Islet precursor cell (in vitro differentiated cells): ENCODE results near the gene NUDT5.
"Not testable (repeated sequence)": the region's sequence is repeated elsewhere in the genome, so short reads cannot be mapped to it uniquely, and the experiment has no call there.

Source experiments
- DNase-seq: peaks from one replicate; pipeline ENCODE4 v3.0.0-alpha.2; 2018

The NUDT5 gene

DNA sequence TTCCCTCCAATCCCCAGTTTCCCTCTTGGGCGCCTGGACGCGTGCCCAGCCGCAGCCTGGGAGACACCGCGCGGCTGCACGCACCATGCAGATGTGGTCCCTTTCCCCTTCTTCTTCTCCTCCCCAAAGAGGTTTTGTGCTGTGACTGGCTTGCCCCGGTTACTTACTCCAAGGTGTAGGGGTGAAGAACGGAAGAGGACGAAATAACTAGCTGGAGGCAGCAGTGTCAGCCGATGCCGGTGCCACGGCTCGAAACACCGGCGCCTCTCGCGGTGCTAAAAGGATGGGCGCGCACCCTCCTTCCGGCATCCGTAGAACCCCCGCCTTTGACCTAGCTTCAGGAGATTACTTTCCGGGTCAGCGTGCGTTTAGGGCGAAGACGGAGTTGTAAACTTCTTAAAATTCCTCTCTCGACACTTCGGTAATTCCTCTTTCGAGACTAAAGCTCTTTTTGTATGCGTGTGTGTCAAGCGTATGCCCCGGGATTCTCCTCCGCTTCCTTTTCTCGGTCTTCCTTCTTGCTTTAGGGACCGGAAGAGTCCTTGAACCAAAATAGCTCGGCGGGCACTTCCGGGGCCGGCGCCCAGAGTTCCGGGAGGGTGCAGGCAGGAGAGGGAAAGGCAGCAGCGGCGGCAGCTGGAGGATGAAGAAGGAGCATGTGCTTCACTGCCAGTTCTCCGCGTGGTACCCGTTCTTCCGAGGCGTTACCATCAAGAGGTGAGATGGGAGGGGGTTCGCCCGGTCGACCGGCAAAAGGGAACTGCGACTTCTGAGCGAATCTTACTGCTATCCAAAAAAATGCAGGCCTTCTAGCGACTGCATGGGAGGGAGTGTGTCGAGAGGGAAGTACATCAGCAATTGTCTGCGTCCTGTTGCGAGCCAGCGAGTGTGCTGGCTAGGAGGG lies at the start of gene NUDT5, which contains the start of gene CDC123:
NUDT5 (minus strand) TSS at position 289 of the 904 bp plus-strand sequence. CDS start 9,600 bp downstream, outside the sequence.
CDC123 (plus strand) TSS at position 586 of the 904 bp plus-strand sequence; CDS start at position 644, 58 bp downstream.
- DNase-seq, result peak; percentile 94

DNA sequence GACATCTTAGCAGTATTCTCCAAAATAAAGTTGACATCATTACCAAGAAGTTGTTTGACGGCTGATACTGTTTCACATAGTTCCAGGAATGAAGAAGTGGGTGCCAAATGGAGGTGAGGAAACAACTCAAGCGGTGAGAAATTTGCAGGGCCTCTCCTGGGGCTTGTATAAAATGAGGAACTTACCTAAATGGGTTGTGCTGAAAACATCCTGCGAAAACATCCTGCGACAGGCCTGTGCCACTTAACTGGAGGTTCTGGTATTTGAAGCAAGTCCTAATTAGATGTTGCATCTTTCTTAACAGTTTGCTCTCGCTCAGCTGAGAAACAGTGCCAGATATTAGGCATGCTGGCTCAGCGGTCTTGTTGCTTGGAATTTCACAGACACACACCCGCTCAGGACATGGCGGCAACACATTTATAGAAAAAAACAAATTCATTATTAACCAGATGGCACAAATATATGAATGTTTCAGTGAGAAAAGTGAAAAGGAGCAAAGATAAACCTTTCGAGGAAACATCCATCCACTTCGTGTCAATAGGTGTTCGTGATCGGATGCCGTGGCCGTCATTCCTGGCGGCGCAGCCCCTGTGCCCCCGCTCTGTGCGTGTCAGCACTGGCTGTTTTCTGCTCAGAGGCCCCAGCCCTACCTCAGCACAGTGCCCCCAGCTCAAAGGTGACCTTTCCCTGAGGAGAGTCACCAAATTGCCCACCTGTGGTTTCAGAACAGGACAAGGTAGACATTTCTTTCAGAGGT lies 48.4 kb upstream of the NUDT5 start:
- no peak for DNase-seq

DNA sequence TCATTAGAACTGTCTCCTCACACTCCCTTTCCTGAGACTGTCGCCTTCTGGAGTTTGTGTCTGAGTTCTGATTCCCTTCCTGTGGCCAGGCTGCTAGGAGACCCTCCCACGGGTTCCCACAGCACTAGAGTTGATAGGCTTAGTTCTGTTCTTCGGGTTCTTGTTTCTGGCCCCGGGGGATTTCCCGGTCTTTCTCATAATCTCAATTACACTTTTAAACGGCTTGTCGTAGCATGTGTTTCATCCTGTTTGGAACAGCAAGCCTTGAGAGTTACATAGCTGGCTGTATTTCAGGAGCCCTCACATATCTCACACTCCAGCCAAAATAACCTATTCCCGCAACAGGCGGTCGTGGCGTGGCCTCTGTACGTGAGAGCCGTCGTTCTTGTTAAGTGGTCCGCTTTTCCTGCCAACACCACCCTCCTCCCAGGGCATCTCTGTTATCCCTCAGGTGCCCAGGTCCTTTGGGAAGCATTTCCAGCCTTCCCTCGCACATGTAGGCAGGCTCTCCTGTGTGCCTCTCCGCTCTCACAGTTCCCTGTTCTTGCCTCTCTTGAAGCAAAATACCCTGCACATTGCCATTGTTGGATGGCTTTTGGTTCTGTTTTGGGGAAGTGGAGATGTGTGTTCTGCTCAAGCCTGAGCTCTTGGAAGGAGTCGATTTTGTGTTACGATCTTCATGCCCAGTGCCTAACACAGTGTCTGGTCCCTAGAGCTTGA lies 46.3 kb upstream of the NUDT5 start:
- DNase-seq, result peak; percentile 55

DNA sequence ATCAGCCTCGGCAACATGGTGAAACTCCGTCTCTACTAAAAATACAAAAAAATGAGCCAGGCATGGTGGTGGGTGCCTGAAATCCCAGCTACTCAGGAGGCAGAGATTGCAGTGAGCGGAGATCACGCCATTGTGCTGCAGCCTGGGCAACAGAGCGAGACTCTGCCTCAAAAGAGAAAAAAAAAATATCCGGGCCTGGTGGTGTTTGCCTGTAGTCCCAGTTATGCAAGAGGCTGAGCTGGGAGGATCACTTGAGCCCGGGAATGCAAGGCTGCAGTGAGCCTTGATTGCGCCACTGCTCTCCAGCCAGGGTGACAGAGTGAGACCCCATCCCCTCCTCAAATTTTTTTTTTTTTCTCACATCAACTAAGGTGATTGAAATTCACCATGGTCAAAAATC lies 43.1 kb upstream of the NUDT5 start:
- DNase-seq, result no peak

DNA sequence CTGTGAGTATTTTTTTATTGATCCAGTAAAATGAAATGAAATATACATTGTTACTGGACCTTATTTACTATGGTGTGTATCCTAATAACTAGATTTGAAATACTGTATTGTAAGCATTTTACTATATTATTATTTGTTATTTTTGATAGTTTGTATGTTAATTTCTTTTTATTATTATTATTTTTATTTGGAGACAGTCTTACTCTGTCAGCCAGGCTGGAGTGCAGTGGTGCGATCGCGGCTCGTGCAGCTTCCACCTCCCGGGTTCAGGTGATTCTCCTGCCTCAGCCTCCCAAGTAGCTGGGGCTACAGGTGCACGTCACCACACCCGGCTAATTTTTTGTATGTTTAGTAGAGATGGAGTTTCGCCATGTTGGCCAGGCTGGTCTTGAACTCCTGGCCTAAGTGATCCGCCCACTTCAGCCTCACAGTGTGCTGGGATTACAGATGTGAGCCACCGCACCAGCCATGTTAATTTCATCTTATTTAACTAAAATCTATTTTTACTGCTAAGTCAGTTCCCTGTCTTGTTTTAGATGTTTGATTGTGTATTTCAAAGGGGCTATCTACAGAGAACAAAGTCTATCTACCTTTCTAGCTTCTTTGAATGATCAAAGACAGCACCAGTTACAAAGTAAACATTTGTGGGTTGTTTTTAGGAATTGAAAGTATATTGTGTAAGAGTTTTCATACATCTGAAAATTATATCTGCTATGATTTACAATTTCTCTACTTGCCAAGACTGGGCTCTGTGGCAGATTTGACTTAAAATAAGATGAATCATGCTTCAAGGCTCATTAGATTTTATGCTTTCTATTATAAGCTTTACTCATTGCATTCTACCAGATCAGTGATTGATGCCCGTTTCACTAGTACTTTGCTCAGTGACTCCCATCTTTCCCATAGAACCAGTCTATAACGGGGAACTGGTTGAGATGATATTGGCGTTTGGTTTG lies 41.9 kb upstream of the NUDT5 start:
- no peak for DNase-seq

DNA sequence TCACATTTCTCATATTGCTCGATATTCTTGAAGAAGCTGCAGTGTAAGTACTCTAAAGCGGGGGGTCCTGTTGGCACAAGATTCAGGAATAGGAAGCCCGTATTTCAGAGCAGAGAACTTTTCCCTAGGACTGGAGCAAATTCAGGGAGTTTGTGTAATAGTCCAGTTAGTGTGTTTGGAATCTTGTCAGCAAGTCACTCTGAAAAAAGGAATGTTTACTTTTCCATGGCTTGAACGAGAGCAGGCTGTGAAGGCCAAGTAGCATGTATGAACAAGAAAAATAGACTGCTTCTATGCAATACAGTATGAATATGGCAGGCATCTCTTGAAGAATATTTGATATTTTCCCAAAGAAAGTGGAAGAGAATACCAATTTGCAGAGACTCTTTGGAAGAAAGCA lies 40.1 kb upstream of the NUDT5 start:
- no peak for DNase-seq

DNA sequence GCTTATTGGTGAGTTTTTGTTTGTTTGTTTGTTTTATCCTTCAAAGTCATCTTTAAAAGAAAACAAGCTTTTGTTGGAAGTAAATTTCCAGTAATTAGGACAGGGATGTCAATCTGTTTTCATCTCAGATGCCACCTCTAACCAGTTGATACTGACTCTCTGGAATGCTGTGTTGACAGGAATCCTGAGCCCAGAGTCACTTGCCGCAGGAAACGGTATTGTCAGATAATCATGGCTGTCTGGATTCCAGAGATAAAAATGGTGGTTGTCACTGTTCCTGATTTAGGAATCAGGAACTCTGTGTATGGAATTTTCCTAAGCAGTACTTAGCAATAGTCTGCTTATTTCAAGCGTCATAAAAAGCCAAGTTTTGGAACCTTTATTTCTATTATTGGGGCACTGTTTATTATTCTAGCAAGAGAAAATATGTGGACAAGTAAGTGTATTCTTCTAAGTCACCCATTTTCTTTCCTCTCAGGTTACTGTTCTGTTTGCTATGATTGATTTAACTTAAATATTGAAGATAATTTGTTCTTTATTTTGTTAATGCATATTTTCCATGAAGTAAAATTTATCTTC lies 39.5 kb upstream of the NUDT5 start:
- DNase-seq, result no peak

DNA sequence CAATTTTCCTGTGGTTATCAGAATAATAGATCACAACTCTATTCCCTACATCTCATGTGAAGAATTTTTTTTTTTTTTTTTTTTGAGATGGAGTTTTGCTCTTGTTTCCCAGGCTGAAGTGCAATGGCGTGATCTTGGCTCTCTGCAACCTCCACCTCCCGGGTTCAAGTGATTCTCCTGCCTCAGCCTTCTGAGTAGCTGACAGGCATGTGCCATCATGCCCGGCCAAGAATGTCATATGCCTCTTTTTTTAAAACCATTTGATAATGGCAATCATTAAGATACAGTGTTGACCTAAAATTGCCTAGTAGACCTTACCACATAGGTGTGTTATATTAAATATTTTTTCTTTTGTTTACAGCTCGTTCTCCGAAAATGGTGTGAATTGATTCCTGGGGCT lies 39.0 kb upstream of the NUDT5 start:
- not testable (repeated sequence) for DNase-seq

DNA sequence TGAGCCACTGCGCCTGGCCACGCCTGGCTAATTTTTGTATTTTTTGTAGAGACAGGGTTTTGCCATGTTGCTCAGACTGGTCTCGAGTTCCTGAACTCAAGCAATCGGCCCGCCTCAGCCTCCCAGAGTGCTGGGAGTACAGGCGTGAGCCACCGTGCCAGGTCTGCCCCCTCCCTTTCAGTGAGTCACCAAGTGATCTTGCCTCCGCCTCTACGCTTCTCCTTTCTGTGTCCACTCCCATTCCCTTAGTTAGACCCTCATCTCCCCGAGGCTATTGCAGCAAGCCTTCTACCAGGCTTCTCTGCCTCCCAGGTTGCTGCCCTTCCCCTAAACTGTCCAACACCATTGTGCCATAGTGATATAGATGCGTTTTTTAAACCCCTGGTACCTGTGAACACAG lies 33.2 kb upstream of the NUDT5 start:
- no peak for DNase-seq

DNA sequence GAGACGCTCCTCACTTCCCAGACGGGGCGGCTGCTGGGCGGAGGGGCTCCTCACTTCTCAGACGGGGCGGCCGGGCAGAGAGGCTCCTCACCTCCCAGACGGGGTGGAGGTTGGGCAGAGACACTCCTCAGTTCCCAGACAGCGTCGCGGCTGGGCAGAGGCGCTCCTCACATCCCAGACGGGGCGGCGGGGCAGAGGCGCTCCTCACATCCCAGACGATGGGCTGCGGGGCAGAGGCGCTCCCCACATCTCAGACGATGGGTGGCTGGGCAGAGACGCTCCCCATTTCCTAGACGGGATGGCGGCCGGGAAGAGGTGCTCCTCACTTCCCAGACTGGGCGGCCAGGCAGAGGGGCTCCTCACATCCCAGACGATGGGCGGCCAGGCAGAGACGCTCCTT lies 30.7 kb upstream of the NUDT5 start:
- not testable (repeated sequence) for DNase-seq

DNA sequence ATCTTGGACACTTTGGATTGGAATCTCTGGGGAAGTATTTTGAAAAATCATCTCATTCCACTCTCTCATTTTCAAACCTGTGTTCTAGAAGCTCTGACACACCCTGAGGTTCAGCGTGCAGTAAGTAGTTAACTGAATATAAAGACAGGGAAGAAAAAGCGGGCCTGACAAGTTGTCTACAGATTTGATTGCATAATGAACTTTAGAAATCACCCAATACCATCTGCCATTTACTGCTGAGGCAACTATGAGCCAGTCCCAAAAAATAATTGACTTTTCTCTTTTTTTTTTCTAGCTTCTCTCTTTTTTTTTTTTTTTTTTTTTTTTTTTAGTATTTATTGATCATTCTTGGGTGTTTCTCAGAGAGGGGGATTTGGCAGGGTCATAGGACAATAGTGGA lies 29.8 kb upstream of the NUDT5 start:
- DNase-seq, result no peak

DNA sequence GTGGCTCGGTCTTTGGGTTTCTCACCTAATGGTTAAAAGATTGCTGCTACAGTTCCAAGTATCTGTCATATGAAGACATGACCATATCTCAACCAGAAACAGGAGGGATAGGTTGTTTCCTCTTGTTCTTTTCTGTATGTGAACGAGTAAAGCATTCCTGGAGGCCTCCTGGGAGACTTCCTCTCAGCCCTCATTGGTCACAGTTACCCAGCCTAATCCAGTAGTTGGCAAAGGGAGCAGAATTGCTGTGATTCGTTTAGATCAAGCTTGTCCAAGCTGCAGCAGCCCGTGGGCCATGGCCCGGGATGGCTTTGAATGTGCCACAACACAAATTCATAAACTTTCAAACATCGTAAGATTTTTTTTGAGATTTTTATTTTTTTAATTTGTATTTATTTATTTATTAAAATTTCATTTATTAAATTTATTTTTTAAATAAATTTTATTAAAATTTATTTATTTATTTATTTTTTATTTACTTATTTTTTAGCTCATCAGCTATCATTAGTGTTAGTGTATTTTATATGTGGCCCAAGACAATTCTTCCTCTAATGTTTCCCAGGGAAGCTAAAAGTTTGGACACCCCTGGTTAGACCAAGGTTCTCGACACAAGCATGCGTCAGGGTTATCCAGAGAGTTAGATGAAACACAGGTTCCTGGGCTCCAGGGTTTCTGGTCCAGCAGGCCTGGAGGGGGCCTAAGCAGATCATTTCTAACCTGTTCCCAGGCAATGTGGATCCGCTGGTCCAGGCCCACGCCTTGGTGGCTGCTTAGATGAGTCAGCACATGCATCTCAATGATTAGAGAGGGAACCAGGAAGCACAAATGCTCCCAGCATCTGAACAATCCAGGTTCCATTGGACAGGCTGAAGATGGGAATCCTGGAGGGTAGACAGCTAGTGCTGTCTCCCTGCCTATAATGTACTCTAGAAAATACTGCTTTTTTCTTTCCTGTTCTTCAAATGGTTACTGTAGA lies 25.9 kb upstream of the NUDT5 start:
- DNase-seq, result peak; percentile 70

DNA sequence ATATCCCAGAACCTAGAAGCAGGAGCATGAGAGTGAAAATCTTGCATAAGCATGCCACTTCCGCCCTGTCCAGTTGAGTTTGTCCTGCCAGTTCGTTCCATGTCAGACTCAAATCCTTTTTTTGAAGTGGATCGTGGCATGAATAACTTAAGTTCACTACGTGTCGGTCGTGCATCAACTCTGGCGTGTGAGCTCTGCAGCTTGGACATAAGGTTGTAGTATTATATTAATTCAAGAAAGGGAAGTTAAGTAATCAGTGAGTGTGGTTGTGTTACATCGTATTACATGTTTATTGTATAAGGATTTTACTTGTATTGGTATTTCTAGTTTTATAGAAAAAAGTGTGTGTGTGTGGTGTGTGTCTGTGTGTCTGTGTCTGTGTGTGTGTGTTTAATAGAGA lies 23.3 kb upstream of the NUDT5 start:
- no peak for DNase-seq

DNA sequence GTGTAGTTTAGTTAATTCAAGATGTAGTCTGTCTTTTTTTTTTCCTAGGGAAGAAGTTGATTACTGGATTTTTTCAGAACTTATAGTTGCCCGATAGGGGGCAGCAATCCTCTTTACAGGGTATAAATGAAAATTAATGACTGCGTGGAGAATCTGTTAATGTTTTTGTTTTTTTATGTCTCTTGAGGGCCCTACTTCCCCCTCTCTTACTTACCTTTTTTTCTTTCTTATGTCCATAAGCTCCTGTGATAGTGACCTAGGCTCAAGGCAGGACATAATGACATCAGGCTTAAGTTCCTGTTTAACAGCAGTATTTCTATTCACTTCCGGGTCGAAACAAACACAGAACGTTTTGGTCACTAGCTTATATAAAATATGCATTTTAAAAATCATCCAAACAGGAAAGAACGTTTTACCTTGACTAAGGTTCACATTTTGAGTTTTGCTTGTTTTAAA lies 19.1 kb upstream of the NUDT5 start:
- DNase-seq, result no peak

DNA sequence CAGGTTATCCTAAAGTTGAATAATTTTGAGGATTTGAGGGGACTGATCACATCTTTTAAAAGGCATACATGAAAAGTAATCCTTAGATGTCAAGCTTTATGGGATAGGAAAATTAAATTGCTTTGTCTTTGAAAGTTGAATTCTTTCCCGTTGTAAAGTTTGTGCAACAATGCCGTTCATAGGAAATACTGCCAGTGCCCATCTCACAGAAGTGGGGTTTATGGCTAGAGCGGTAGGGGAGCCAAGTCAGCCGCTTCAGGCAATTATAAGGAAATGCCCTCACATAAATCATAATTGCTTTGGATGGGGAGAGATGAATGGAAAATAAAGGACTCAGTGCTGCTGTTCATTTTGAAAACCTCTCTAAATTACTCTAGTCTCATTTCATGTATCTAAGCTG lies 18.4 kb upstream of the NUDT5 start:
- no peak for DNase-seq

DNA sequence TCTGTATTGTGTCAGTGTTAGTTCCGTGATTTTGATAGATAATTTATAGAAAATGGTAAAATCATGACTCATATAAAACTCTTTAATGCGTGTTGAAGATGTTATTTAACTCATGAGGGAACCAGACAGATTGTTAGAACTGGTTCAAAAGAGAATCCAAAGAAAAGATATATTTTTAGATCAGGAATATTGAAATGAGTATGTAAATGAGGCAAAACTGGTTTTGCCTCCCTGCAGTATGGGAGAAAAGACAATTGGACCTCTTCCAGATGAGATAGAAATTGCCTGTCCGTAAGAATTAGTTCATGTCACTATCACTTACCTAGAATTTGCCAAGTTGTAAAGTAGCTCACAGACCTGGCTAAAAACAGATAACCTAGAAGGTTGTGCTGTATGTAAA lies 17.9 kb upstream of the NUDT5 start:
- DNase-seq, result no peak

DNA sequence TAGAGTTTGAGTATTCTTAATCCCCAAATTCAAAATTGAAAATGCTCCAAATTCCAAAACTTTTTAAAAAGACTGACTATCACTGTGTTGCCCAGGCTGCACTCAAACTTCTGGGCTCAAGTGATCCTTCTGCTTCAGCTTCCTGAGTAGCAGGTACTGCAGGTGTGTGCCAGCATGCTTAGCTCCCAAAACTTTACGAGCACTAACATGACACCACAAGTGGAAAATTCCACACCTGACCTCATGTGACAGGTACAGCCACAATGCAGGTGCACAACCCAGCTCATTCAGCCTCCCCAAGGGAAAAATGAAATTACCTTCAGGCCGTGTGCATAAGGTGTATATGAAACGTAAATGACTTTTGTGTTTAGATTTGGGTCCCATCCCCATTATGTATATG lies 16.8 kb upstream of the NUDT5 start:
- DNase-seq, result no peak

DNA sequence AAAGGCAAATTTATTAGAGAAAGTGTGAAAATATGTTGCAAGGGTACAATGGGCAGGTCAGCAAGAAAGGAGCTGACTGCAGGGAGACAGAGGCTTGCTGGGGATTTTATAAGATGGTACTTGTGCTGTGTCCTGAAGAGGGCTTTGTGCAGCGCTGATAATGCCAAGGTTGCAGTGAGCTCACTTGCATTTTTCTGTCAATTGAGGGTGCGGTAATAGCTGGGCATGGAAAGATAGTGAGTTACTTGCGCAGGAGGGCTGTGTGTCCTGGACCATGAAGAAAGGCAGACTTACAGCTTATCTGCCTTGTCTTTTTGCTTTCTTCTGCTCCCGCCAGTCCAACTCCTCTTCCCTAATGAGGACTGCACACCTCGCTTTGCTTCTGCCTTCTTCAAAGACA lies 12.8 kb upstream of the NUDT5 start:
- no peak for DNase-seq

DNA sequence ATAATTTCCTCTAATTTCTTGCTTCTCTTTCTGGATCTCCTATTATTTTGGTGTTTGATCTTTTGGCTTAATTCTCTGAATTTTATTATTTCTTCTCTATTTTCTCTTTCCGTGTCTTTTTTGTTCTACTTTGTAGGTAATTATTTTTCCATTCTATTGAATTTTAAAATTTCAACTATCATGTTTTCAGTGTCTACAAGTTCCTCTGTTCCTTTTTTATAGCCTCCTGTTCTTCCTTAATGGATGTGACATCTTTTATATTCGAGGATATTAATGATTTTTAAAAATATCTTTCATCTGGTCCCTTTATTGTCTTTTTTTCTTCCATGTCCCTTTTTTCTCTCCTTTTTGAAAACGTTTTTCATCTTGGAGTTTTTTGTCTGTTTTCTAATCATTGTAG lies 11.4 kb upstream of the NUDT5 start:
- no peak for DNase-seq

DNA sequence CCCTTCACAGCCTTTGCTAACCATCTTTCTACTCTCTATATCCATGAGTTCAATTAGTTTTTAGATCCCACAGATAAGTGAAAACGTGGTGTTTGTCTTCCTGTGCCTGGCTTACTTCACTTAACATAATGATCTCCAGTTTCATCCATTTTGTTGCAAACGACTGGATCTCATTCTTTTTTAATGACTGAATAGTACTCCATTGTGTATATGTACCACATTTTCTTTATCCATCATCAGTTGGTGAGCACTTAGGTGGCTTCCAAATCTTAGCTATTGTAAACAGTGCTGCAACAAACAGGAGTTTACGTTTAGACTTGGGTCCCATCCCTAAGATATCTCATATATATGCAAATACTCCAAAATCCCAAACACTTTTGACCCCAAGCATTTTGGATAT lies 9.4 kb upstream of the NUDT5 start:
- DNase-seq, result no peak
